Measurements from ENCODE around the gene LAX1.

The LAX1 gene

DNA sequence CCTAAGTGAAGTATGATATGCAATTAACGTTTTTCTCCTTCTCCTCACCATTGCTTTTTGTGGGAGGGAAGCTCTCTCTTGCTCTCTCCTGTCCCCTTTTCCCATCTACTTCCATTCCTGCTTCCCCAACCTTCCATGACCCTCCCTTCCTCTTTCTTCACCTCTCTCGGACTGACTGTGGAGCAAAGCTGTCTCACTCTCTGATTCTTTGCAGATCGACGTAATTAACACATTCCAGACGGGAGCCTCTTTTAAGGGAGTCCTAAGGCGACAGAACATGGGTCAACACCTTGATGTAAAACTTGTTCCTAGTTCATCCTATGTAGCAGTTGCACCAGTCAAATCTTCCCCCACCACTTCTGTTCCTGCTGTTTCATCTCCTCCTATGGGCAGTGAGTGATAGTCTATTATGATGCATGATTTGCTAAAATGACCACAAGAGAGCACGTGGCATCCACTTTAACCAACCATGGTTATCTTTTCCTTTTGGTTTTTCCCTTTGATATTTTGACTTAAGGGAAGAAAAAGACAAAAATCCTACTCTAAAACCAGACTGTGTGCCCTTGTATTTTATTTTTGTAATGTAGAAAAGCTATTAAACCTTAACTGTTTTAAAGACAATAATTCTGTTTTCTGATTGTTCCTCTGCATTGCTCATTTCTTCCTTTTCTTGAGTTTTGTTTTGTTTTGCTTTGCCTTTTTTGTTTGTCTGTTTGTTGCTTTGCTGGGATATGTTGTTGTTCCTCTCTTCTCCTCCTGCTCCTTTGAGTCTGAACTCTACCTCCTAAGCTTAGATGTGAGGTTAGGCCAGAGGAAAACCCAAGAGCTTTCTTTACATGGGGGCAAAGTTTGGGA is 31.7 kb upstream of the LAX1 start:
- no peak for DNase-seq
- Histone ChIP-seq H3K4me1 (no peaks in the 10 kb centered on the region), H3K4me3 (no peak overlapping the region), H3K36me3 (peaks cover 8 to 91% (median 65%) of the 10 kb centered on the region in 3 donors), H3K27me3 (no peaks in the 10 kb centered on the region), H3K9me3 (no peaks in the 10 kb centered on the region), H3K27ac (no peak overlapping the region)
- TF ChIP-seq, protein P1, sequence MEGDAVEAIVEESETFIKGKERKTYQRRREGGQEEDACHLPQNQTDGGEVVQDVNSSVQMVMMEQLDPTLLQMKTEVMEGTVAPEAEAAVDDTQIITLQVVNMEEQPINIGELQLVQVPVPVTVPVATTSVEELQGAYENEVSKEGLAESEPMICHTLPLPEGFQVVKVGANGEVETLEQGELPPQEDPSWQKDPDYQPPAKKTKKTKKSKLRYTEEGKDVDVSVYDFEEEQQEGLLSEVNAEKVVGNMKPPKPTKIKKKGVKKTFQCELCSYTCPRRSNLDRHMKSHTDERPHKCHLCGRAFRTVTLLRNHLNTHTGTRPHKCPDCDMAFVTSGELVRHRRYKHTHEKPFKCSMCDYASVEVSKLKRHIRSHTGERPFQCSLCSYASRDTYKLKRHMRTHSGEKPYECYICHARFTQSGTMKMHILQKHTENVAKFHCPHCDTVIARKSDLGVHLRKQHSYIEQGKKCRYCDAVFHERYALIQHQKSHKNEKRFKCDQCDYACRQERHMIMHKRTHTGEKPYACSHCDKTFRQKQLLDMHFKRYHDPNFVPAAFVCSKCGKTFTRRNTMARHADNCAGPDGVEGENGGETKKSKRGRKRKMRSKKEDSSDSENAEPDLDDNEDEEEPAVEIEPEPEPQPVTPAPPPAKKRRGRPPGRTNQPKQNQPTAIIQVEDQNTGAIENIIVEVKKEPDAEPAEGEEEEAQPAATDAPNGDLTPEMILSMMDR (IDR thresholded peaks at IDR 0.05) = no peak
- intact Hi-C loops (cut with DNase I; ENCODE audit: low total_unique reads) = loop anchor here (10.0 kb wide), 1 partner anchor 102 kb away; no protein-coding TSS in a partner anchor

DNA sequence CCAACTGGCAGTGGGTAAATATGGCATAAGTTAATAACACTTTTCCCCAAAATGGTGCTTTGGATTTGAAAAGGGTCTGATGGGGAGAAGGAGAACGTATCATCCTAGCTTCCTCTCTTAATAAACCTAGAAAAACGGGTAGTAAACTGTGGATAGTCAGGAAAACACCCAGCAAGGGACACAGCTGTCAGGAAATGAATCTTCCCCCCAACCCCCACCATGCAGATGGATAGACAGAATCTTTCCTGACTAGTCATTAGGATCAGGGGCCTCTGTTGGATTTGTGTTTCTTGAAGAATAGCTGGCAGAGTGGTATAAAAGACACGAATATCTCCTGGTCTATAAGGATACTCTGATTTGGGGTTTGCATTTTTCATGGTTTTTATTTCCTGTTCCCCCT is 22.5 kb upstream of the LAX1 start:
- peaks cover 0 to 24% (median 11%) of the 10 kb centered on the region in 4 donors for H3K4me1 ChIP-seq
- H3K27ac ChIP-seq = no peak overlapping the region
- intact Hi-C loops (cut with DNase I; ENCODE audit: low total_unique reads) = no loop called here
- H3K27me3 ChIP-seq = no peaks in the 10 kb centered on the region
- H3K4me3 ChIP-seq = no peak overlapping the region
- H3K9me3 ChIP-seq = no peaks in the 10 kb centered on the region
- H3K36me3 ChIP-seq = peaks cover 8 to 40% (median 33%) of the 10 kb centered on the region in 3 donors
- no peak for DNase-seq
- TF ChIP-seq, protein P1 (IDR thresholded peaks at IDR 0.05) = no peak

DNA sequence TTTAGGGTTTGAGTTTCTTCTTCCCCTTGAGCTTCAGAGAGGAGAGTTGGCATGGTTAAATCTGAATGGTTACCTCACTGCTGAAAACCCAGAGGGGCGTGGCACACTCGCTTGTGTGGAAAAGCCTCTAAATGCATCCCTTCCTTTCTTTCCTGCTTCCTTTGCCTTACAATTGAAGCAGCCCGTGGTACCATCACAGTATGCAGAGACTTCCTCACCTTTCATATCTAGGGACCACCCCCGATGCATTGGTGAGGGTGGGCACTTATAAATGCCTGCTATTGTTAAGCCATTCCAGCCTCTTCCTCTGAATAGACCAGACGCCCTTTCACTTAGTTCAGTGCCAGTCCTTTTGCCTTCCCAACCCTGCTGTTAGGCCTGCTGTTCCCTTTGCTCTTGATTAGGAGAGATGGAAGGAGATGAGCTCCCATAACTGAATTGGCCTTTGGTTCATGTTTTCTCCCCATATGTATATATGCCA is 21.9 kb upstream of the LAX1 start:
- H3K4me3 ChIP-seq = no peak overlapping the region
- no peaks in the 10 kb centered on the region for H3K27me3 ChIP-seq
- intact Hi-C loops (cut with DNase I; ENCODE audit: low total_unique reads) = no loop called here
- H3K27ac ChIP-seq = peak overlapping the region in 1 of 2 donors; percentile 42
- peak in 1 of 2 donors; percentile 27 for DNase-seq
- H3K4me1 ChIP-seq = peaks cover 0 to 24% (median 11%) of the 10 kb centered on the region in 4 donors
- H3K36me3 ChIP-seq = peaks cover 8 to 33% (median 26%) of the 10 kb centered on the region in 3 donors
- TF ChIP-seq, protein P1 (IDR thresholded peaks at IDR 0.05) = no peak
- no peaks in the 10 kb centered on the region for H3K9me3 ChIP-seq

DNA sequence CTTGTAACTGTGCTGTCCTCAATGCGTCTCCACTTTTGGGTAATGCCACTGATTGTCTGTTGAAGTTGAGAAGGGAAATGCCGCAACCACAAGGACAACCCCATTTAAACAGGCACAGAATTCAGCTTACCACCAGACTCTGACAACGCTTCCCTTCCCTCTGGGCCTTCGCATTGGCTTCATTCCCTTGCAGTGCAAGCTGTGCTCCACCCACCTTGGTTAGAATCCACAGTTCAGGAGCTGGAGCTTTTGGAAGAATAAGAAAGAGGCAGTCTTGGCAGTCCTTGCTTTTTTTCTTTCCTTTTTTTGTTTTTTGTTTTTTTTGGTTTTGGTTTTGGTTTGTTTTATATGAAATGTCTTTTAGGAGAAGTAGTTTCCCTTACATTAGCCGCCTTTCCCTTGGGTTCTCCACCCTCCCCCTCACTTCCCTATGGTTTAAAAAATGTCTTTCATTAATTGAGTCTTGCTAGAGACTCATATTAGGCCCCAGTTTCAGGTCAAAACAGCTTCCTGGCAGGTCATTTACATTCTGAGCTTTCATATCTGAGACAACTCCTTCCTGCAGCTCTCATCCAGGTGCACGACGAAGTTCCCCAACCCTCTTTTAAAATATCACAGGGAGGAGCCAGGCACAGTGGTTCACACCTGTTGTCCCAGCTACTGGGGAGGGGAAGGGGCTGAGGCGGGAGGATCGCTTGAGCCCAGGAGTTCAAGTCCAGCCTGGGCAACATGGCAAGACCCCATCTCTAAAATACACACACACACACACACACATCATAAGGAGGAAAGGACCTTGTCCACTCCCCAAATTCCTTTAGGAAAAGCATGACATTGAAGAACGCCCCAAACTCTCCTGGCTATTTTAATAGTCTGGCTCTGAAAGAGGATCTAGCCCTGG is 20.7 kb upstream of the LAX1 start:
- TF ChIP-seq, protein P1 (IDR thresholded peaks at IDR 0.05) = no peak
- no peak overlapping the region for H3K4me3 ChIP-seq
- H3K27ac ChIP-seq = peak overlapping the region; percentile 37 to 42
- peak; percentile 76 to 81 for DNase-seq
- H3K36me3 ChIP-seq = peaks cover 8 to 23% (median 16%) of the 10 kb centered on the region in 3 donors
- H3K9me3 ChIP-seq = no peaks in the 10 kb centered on the region
- peaks cover 0 to 24% (median 11%) of the 10 kb centered on the region in 4 donors for H3K4me1 ChIP-seq
- H3K27me3 ChIP-seq = no peaks in the 10 kb centered on the region
- intact Hi-C loops (cut with DNase I; ENCODE audit: low total_unique reads) = no loop called here

DNA sequence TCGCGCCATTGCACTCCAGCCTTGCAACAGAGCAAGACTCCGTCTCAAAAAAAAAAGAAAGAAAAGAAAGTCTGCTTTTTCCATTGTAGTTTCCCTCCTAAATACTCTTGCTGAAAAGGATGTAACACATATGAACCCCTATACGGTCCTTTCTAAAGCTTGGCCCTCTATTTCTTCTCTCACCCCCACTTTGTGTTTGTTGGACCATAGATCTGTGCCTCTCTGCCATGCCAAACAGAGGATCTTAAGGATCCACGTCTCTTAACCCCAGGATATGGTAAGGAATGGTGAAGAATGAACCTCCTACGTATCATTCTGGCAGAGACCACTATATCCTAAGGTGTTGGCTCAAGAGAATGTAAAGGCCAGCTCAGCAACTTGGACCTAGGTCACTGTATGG is 18.7 kb upstream of the LAX1 start:
- no peaks in the 10 kb centered on the region for H3K9me3 ChIP-seq
- intact Hi-C loops (cut with DNase I; ENCODE audit: low total_unique reads) = no loop called here
- peaks cover 0 to 3% (median 2%) of the 10 kb centered on the region in 3 donors for H3K36me3 ChIP-seq
- TF ChIP-seq, protein P1 (IDR thresholded peaks at IDR 0.05) = no peak
- H3K4me1 ChIP-seq = peaks cover 0 to 24% (median 11%) of the 10 kb centered on the region in 4 donors
- no peaks in the 10 kb centered on the region for H3K27me3 ChIP-seq
- no peak overlapping the region for H3K27ac ChIP-seq
- no peak for DNase-seq
- no peak overlapping the region for H3K4me3 ChIP-seq

Data from tibial artery (tissue), 4 donors.